Lung (tissue), 12 donors: Measurements from ENCODE around the gene MAST2. TPM values are rescaled to one million over a fixed set of nuclear protein-coding genes. Genes with fewer than 3 reads are reported as not detected.
"Not testable (repeated sequence)": the region's sequence is repeated elsewhere in the genome, so short reads cannot be mapped to it uniquely, and the experiment has no call there.

Source experiments
- ATAC-seq: fragments of 200-7000 bp; cut with Tn5 transposase; one replicate; pipeline ENCODE4 v1.9.1; 2020; ENCODE audit warnings: moderate number of reproducible peaks; ENCODE audit not compliant: insufficient read depth, low FRiP score
- DNase-seq, 3 donors: peaks; one replicate each; pipeline ENCODE4 v3.0.0-alpha.2; 2013 to 2017
- H3K27ac ChIP-seq, 2 donors: one replicate each; pipeline ENCODE4 v1.5.1; 2013; ENCODE audit warnings: mild to moderate bottlenecking in 2 of 2, moderate library complexity in 2 of 2, control low read depth in 1 of 2, inconsistent platforms in 1 of 2, low read depth in 1 of 2, low read length in 1 of 2
- H3K27me3 ChIP-seq, 3 donors: one replicate each; pipeline ENCODE4 v1.5.1; 2013; ENCODE audit warnings: low read length in 2 of 3; ENCODE audit not compliant: control insufficient read depth in 3 of 3, insufficient read depth in 3 of 3
- H3K36me3 ChIP-seq, 4 donors: one replicate each; pipeline ENCODE4 v1.5.1; 2013; ENCODE audit warnings: low read length in 4 of 4, mild to moderate bottlenecking in 1 of 4, moderate library complexity in 1 of 4; ENCODE audit not compliant: control insufficient read depth in 4 of 4, insufficient read depth in 4 of 4
- H3K4me1 ChIP-seq, 5 donors: one replicate each; pipeline ENCODE4 v1.5.1; 2013; ENCODE audit warnings: low read length in 5 of 5, mild to moderate bottlenecking in 2 of 5, moderate library complexity in 1 of 5; ENCODE audit not compliant: control insufficient read depth in 5 of 5, insufficient read depth in 5 of 5
- H3K4me3 ChIP-seq: one replicate; pipeline ENCODE4 v1.5.1; 2013; ENCODE audit warnings: mild to moderate bottlenecking, control low read depth, moderate library complexity
- H3K9ac ChIP-seq, 2 donors: one replicate each; pipeline ENCODE4 v1.5.1; 2013; ENCODE audit warnings: low read length in 2 of 2, control low read depth in 1 of 2; ENCODE audit not compliant: insufficient read depth in 1 of 2
- H3K9me3 ChIP-seq, 4 donors: one replicate each; pipeline ENCODE4 v1.5.1; 2013; ENCODE audit warnings: low read length in 3 of 4, mild to moderate bottlenecking in 1 of 4, moderate library complexity in 1 of 4; ENCODE audit not compliant: control insufficient read depth in 4 of 4, insufficient read depth in 3 of 4
- WGBS, 2 donors: extraction: QIAGEN DNeasy Blood & Tissue Kit; methylation state at CpG; one replicate each; pipeline ENCODE4 v1.1.7; 2013; 5-methylcytosine and 5-hydroxymethylcytosine counted together
- polyA plus RNA-seq, 2 donors: library from polyadenylated mRNA; stranded (reverse); fragments of 200-250 nt; gene quantifications; one replicate each; pipeline ENCODE4 v1.2.1, GENCODE V29; 2013
- total RNA-seq, 2 donors: library from RNA; depleted of rRNA in 1 of 2; stranded (reverse); fragments of >200 nt in 1 of 2; gene quantifications; one replicate each; pipeline ENCODE4 v1.2.1, GENCODE V29; 2014 to 2021
- TF ChIP-seq, protein P1 (sequence below): IDR thresholded peaks from 2 replicates; pipeline ENCODE4 v1.5.1; 2012; ENCODE audit warnings: mild to moderate bottlenecking; ENCODE audit errors: control extremely low read depth, extremely low read depth
- donor health status: control.
- donor health status: control.
- donor health status: Bipolar disorder and iron deficiency.
- donor health status: healthy.
- donor health status: DM: yes; HTN: yes; CAD: no.

Gene MAST2
- total and polyA plus RNA-seq, 4 donors = 10.5 to 28.6 (median 19.1) TPM

DNA sequence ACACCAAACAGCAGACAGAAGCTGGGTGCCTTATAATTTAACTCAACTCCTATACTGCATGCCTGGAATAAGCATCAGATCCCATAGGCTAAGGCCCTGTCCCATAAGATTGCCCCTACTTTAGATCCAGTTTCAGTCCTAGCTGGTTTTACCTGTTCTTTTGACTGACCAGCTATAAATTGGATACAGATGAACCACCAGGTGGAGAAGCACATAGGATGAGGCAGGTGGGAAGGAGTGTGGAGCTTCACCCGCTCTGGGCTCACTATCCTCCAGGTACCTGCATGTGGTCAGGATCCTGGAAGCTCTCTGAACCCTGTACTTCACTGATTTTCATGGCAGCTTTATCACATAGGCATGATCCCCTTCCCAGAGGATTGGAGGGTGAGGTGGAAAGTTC lies 51.3 kb downstream of the MAST2 start:
- Histone ChIP-seq H3K36me3 (no peaks in the 10 kb centered on the region), H3K27ac (no peak overlapping the region), H3K9me3 (peaks cover 0 to 5% (median 3%) of the 10 kb centered on the region in 4 donors), H3K4me1 (no peaks in the 10 kb centered on the region), H3K27me3 (no peaks in the 10 kb centered on the region), H3K4me3 (no peak overlapping the region), H3K9ac (no peak overlapping the region)
- DNase-seq (no peak), ATAC-seq (no peak)
- 97 to 100% methylated on average over 1 of the region's 1 CpG for WGBS, 2 donors
- TF ChIP-seq, protein P1, sequence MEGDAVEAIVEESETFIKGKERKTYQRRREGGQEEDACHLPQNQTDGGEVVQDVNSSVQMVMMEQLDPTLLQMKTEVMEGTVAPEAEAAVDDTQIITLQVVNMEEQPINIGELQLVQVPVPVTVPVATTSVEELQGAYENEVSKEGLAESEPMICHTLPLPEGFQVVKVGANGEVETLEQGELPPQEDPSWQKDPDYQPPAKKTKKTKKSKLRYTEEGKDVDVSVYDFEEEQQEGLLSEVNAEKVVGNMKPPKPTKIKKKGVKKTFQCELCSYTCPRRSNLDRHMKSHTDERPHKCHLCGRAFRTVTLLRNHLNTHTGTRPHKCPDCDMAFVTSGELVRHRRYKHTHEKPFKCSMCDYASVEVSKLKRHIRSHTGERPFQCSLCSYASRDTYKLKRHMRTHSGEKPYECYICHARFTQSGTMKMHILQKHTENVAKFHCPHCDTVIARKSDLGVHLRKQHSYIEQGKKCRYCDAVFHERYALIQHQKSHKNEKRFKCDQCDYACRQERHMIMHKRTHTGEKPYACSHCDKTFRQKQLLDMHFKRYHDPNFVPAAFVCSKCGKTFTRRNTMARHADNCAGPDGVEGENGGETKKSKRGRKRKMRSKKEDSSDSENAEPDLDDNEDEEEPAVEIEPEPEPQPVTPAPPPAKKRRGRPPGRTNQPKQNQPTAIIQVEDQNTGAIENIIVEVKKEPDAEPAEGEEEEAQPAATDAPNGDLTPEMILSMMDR = no peak

DNA sequence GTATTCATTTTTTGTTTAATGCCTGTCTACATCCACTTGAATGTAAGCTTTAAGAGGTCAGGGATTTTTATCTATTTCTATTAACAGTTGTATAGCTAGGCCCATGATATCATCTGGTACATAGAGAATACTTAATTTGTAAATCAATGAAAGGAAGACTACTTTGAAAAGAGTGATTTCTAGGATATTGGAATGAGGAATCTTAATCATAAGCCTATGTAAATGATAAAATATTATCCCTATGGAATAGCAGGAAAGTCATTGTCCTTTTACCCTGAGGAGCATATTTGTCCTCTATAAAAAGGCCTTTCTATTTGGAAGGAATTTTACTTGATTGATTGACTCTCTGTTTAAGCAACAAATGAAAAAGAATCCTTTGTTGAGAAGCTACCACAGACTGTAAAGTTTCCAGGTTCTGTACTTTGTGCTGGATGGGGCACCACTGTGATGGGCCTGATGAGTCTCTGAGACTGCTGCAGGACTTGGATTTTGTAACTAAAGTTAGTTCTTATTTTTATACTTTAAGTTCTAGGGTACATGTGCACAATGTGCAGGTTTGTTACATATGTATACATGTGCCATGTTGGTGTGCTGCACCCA lies 53.8 kb downstream of the MAST2 start:
- ATAC-seq (no peak), DNase-seq (no peak)
- Histone ChIP-seq H3K27me3 (no peaks in the 10 kb centered on the region), H3K9me3 (no peaks in the 10 kb centered on the region), H3K9ac (no peak overlapping the region), H3K4me3 (no peak overlapping the region), H3K4me1 (peaks cover 0 to 7% (median 0%) of the 10 kb centered on the region in 5 donors), H3K36me3 (no peaks in the 10 kb centered on the region), H3K27ac (no peak overlapping the region)
- TF ChIP-seq, protein P1 = no peak

DNA sequence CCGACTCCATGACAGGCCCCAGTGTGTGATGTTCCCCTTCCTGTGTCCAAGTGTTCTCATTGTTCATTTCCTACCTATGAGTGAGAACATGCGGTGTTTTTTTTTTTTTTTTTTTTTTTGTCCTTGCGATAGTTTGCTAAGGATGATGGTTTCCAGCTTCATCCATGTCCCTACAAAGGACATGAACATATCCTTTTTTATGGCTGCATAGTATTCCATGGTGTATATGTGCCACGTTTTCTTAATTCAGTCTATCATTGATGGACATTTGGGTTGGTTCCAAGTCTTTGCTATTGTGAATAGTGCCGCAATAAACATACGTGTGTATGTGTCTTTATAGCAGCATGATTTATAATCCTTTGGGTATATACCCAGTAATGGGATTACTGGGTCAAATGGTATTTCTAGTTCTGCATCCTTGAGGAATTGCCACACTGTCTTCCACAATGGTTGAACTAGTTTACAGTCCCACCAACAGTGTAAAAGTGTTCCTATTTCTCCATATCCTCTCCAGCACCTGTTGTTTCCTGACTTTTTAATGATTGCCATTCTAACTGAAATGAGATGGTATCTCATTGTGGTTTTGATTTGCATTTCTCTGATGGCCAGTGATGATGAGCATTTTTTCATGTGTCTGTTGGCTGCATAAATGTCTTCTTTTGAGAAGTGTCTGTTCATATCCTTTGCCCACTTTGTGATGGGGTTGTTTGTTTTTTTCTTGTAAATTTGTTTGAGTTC lies 54.5 kb downstream of the MAST2 start:
- not testable (repeated sequence) for H3K4me1 ChIP-seq, ATAC-seq, H3K9ac ChIP-seq, H3K36me3 ChIP-seq, H3K9me3 ChIP-seq, H3K27ac ChIP-seq, H3K27me3 ChIP-seq, DNase-seq, H3K4me3 ChIP-seq
- 97 to 100% methylated on average over 4 to 6 of the region's 6 CpGs for WGBS, 2 donors

DNA sequence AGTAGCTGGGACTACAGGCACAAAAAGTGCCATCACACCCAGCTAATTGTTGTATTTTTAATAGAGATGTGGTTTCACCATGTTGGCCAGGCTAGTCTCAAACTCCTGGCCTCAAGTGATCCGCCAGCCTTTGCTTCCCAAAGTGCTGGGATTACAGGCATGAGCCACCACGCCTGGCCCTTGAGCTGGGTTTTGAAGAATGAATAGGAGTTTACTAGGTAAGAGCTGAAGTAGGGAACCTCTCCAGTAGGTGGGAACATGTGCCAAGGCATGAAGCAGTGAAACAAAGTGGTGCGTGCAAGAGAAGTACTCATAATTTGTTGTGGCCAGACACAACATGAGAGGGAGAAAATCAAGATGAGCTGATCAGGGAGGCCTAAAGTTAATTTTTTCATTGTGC lies 55.8 kb downstream of the MAST2 start:
- 97 to 98% methylated on average over 3 of the region's 3 CpGs for WGBS, 2 donors
- H3K9me3 ChIP-seq = no peaks in the 10 kb centered on the region
- no peak overlapping the region for H3K9ac ChIP-seq
- H3K4me3 ChIP-seq = no peak overlapping the region
- TF ChIP-seq, protein P1 = no peak
- no peak for ATAC-seq
- no peak overlapping the region for H3K27ac ChIP-seq
- DNase-seq = no peak
- peaks cover 0 to 17% (median 9%) of the 10 kb centered on the region in 5 donors for H3K4me1 ChIP-seq
- H3K36me3 ChIP-seq = no peaks in the 10 kb centered on the region
- H3K27me3 ChIP-seq = no peaks in the 10 kb centered on the region
